ENCODE results near the gene PPP1R11. TPM values are rescaled to one million over a fixed set of nuclear protein-coding genes. Genes with fewer than 3 reads are reported as not detected.
"Not testable (repeated sequence)": the region's sequence is repeated elsewhere in the genome, so short reads cannot be mapped to it uniquely, and the experiment has no call there.

PPP1R11 gene
- total RNA-seq, 1 donor from 2014 or later: 15.8 TPM

DNA sequence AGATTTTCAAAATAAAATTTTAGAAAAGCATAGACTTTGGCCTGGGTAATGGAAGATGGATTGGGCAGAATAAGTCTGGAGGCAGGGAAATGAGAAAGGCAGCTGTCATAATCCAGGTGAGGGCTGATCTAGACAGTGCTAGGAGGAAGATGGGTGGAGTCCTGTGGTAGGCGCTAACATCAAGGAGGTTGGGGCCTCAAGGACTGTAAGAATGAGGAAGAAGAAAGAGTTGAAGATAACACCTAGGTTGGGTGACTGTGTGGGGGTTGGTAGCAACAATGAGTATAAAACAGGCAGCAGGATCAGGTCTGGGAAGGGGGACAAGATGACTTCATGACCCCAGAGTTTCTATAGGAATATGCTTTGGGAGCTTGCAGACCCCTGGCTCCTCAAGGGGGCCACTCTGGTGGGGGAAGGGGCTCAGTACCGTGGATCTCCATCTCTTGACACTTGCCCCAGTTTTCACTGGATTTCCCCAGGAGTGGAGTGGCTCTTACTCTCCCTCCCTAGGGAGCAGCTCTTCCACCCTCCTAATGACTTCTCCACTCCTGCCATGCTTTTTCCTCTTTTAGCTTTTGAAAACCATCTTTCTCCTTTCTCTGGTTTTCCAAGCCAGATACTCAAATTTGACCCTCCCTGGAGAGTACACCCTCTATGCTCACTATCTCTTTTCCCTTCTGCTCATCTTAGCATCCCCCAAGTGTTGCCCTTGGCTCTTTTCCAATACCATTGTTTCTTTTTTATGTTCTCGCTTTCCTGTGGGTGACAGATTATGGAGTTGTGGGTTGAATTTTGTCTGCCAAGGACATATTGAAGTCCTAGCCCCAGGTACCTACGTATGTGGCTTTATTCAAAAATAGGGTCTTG is 31.1 kb downstream of the PPP1R11 start:
- DNase-seq: no peak

DNA sequence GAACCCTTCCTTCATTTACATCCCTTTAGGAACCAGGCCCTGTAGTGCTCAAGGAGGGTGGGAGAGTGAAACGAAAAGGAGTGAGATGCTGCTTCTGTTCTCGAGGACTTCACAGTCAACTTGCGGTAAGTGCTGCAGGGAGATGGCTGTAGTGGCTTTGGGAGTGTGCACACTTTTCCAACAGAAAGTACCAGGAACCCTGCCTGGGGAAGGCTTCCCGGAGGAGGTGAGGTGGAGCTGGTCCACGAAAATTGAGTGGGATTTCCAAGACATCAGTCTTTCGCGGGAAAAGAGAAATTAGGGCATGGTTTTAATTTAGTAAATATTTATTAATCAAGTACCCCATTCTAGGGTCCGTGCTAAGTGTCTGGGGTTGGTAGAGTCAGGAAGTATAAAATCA is 33.2 kb downstream of the PPP1R11 start:
- no peak for DNase-seq

DNA sequence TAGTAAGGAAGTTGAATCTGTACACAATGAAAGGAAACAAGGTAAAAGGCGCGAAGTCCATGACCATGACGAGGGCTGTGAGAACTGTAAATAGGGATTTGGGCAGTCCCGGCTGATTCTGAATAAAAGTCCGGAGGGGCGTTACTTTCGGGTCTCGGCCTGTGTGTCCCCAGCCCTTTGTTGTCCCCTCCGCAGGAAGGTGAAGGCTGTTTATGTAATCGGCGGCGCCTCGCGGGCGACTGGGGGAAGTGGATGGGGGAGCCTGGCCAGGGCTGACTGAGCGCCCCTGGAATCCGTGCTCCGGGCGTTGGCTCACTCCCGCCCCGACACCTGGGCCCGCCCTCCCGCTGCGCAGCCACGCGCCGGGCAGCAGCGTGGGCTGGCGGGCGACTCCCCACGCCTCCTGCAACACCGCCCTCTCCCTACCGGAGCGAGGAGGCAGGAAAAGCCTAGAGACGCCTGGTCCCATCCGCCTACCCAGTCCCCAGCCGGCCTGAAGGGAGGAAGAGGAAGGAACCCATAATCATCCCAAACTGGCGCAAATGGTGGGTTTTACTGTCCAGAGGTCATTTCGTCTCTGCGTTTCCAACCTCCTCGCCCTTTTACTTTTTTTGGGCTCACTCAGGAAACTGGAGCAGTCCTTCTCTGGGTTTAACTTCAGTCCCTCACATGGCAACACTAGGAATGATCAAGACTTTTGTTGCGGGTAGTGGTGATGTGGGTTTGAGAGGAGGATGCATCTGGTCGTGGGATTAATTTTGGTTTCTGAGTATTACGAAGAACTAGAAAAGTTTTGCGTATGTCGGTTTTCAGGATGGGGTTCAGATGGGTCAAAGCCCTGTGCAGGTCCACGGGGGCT is 33.8 kb downstream of the PPP1R11 start:
- no peak for DNase-seq

DNA sequence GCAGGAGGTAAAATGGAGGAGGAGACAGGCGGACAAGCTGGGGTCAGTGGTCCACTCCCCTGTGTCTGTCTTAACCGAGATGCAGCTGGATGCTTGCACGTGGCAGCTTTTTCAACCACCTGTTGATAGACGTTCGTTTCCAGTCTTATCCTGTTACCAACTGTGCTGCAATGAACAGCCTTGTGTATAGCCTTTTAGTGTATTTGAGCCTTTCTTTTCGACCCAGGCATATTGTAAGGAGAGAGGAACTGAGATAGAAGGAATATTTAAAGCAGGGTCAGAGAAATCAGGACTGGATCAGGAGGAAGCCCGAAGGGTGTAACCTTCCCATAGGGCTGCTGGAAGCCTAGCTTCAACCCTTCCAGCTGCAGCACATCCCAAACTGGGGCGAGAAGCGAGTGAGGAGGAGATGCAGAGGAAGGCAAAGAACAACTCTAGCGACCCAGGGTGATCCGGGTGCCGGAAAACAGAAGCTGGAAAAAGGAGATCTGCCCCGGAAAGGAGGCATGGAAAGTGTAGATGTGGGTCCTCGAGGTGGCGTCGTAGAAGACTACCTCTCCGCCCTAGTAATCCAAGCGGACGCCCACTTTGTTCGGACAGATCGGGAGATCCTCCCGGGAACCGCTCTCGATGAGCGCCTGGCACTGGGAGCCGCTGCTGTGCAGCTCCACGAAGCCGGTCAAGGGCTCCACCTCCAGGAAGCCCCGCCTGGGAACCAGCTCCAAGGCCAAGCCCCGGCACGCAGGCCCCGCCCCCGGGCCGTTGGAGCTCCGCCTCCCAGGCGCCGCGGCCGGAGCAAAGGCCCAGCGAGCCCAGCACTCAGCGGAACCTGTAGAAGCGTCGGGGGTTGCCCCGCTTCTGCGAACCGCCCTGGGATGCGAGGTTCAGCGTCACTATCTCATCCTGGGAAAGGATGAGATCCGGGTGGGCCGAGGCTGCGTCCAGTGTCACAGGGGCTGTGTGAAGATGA is 34.7 kb downstream of the PPP1R11 start:
- DNase-seq: peak; percentile 66

DNA sequence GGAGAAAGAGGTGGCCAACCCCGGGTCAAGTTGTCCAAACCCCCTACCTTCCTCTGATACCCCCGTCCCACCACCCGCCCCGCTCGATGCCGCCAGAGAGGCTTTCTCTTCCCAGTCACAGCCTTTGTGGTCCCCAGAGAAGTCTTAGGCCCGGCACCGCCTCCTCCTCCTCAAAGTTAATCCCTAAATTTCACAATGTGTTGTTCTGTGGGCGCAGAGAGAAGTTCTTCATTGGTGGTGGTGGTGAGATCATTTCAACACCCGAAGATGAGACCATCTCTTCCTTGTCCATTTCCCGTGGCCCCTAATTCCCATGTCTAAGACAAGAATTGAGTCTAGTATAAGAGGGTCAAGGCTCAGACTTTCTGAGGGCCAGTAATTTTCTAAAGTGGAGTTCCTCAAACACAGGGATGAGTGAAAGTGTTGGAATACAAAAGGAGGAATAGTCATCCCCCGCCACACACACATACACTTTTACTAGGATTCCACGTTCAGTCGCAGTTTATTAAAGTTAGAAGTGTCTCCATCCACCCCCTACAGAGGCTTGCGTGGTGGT is 35.5 kb downstream of the PPP1R11 start:
- no peak for DNase-seq

DNA sequence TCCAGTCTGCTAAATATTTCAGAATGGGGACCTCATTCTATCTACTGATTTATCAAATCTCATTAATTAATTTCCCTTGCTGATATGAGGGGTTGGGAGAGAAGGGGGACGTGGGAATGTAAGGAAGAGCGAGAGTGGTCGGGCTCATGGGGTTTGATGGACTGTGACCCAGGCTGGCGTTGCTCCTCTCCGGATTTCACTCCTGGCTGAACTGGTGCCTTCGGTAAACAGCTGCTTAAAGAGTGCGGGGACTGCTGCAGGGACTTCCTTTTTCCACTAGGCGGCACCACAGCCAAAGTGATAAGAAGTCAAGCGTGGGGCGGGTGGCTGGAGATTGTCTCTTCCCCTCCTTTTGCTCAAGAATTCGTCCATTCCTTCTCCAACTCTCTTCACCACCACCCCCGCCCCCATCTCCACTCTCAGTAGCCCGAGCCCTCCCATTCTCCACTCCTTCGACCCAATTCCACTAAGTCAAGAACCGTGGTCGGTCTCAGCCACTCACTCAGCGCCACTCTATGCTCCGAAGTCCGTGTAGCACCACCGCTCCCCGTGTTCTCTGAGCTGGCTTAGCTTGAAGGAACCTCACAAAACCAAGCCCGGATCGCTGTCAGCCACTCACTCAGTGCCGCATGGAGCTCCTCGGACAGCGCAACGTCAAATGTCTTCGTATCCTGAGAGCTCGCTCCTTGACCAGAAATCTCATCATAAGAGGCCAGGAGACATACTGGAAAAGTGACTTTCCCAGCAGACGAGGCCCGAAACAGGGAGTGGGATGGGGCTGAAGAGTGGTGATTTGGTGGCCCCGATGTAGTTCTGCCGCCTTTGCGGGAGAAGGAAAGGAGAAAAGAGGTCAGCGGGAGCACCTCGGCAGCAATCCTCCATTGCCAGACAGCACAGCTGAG is 36.2 kb downstream of the PPP1R11 start:
- DNase-seq: peak; percentile 66

DNA sequence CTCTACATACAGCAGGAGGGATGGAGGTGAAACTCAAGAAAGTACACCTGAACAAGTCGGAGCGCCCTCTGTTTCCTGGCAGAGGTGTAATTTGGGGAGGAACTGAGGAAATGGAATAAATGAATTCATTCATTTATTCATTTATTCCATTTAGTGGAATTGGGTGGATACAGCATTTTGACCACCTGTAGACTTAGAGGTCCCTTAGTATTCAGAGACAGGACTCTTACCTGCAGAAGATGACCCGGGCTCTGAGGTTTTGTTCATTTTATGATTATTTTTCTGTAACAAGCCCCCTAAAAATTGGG is 36.8 kb downstream of the PPP1R11 start:
- DNase-seq: no peak

DNA sequence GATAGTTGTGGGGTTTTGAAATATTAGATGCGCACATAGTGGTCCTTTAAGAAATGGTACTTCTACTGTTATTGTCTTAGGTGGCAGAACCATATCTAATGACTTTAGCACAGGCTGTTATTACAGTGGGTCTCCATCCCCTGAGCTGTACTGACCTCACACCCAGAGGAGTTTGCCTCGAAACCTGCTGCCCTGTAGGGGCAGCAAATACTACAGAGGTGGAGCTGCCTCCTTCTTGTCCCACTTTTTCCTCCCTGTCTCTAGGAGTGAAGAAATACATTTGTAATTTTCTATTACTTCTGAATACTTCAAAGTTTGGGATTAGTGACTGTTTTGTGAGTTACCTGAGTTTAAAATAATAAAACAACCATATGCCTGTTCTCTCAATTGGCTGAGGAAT is 37.7 kb downstream of the PPP1R11 start:
- no peak for DNase-seq

DNA sequence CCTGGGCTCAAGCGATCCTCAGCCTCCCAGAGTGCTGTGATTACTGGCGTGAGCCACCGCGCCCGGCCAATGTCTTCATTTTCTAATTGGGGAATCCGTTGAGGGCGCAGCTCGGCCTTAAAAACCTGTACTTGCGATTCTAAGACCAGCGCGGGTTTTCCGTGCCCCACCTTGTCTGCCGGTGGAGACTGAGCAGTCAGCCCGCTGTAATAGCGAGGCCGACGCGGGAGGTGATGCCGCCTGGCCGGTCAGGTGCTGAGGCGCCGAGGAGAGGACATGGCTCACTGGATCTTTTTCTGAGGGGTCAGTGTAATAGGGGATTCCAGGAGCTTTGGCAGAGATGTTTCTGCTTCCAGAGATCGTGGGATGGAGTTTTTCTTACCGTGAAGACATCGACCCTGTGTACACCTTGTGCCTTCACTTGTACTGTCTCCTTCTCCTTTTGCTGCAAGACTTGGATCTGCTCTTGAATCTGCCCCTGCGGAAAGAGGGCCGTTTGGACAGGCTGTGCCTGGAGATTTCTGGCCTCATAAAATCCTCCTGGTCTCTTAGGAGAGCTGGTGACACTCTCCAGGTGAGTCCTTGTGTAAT is 44.4 kb downstream of the PPP1R11 start:
- DNase-seq: no peak

DNA sequence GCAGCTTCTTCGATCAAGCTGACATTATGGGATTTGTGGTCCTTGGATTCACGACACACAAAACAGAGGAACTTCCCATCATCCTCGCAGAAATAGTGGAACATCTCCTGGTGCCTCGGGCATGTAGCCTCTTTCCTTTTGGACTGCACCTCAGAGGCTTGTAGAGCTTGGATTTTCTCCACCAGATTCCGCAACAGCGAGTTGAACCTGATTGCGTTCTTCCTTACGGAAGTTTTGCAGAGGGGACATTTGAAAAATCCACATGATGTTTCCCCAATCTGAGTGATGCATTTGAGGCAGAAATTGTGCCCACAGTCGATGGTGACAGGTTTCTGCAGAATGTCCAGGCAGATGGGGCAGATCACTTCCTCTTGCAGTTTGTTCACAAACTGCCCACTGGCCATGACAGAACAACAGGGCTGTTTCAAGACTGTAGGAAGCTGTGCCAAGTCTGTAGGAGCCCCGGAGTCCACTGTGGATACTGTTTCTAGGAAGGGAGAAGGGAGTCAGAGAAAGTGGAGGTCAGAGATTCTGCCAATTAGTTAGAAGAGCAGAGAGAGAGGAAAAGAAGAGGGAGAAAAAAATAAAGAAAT is 45.5 kb downstream of the PPP1R11 start:
- DNase-seq: no peak

DNA sequence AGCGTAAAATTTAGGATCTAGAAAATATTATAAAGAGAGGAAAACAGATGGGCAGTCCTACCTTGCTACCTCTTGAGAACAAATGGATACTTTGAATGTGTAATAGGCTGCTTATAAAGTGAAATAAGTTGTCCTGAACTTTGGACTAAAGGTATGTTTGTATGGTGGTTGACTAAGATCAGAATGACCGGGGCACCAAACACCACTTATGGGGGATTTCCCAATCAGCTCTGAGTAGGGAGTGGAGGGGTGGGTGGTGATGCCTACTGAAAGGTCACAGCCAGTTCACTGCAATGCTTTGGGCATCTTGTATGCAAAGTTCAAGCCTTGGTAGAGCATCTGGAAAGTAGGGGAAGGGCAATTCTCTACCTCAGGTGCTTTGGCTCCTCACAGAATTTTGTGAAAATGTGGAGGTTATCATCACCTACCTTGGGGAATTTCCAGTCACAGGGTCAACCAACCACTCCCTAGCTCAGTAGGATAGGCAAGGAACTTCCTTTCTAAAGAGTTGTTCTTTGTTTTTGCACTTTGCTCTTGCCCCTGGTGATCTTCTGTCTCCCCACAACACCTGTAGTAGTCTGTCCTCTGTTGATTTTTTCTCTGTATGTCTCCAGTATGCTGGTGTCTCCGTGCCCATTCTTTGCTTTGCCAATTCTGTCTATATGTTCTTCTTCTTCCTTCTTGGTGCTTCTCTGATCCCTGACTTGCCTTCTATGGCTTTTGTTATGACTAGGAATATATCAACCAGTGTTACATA is 46.2 kb downstream of the PPP1R11 start, which contains the start of gene TRIM31:
TSS of gene TRIM31 (minus strand) at position 88 of the 757 bp plus-strand sequence. CDS start 285 bp downstream, outside the sequence.
- no peak for DNase-seq

DNA sequence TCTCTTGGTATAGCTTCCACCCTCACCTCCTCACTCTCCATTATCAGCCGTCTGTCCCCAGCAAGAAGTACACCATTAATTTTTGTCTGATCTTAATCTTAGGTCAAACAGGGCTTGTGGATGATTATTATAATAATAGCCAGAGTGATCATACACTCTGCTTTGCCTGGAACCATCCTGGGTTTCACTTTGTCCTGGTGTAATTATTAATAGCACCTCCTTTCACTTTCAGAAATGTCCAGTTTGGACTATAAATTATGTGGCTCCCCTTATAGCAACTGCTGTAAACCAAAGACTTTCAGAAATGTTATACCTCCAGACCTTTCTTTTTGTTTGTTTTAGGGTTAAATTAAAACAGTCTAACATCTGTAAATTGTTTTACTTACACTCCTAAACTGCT is 46.8 kb downstream of the PPP1R11 start:
- DNase-seq: no peak

DNA sequence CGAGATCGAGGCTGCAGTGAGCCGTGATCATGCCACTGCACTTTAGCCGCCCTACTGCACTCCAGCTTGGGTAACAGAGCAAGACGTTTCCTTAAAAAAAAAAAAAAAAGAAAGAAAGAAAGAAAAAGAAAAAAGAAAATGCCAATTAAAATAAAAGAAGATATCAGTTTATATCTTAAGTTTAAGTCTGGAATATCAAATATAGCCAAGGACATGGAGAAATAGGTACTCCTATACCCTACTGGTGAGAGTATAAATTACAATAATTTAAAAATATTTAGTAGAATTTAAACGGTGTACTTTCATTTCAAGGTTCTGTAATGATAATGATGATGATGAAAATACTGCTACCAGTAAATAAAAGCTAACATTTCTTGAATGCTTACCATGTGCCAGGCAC is 49.7 kb downstream of the PPP1R11 start:
- no peak for DNase-seq

DNA sequence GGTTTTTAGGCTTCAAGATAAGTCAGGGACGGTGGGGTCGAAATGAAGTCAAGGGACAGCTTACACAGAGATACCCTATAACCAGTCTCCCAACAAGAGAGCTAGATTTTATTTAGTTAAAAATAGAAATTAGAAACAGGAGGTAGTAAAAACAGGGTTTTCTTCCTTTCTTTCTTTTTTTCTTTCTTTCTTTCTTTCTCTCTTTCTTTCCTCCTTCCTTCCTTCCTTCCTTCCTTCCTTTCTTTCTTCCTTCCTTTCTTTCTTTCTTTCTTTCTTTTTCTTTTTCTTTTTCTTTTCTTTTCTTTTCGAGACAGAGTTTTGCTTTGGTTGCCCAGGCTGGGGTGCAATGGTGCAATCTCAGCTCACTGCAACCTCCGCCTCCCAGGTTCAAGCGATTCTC is 51.7 kb downstream of the PPP1R11 start:
- DNase-seq: not testable (repeated sequence)

Small RNA genes lying within 50 kb of the gene (small RNA-seq; reads per million reads assigned to genes)
- gene RF02218 (not detected), gene RF02219 (not detected), gene RF02220 (not detected)

Other genes starting within 250 kb of the PPP1R11 start
- not detected for gene HLA-G, start 239.4 kb upstream of the PPP1R11 start, total RNA-seq
- 46.6 TPM for gene HLA-A, start 124.7 kb upstream of the PPP1R11 start, total RNA-seq
- 13.9 TPM for gene POLR1H, start 5.9 kb upstream of the PPP1R11 start, total RNA-seq
- gene RNF39, start 8.6 kb downstream of the PPP1R11 start, total RNA-seq: not detected
- not detected for gene TRIM31, start 45.9 kb downstream of the PPP1R11 start, total RNA-seq
- gene TRIM40, start 68.9 kb downstream of the PPP1R11 start, total RNA-seq: not detected
- gene TRIM10, start 94.0 kb downstream of the PPP1R11 start, total RNA-seq: 0.31 TPM
- not detected for gene TRIM15, start 96.3 kb downstream of the PPP1R11 start, total RNA-seq
- gene TRIM26, start 146.2 kb downstream of the PPP1R11 start, total RNA-seq: 12.8 TPM

All from occipital lobe (tissue), 3 donors.